ENCODE measurements around the gene KANK4. TPM values are rescaled to one million over a fixed set of nuclear protein-coding genes. Genes with fewer than 3 reads are reported as not detected.

The KANK4 gene
- total RNA-seq, 2 experiments from 2014 or later = not detected

DNA sequence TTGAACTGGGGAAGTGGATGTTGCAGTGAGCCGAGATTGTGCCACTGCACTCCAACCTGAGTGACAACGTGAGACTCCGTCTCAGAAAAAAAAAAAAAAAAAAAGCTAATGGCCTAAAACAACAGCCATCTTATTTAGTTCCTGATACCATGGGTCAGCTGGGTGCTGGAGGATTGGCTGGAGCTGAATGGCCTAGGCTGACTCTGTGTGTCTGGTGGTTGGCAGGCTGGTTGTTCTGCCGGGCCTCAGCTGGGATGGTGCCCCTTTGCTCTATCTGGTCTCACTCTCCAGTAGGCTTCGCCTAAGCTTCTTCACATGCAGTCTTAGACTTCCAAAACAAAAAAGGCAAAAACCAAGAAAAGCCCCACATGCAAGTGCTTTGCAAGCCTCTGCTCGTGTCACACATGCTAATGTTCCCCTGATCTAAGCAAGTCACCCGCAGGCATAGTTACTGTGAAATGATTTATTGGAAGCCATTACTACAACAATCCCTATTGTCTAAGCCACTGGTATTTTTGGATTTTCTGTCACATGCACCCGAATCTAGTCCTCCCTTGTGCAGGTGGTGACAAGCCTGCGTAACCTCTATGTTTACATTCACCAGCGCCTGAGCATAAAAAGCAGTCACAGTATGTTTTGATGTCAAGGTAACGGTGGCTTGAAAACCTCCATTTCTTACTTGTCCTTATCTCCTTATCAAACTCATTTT lies 39.6 kb upstream of the KANK4 start:
- no TSS peak for BruUV-seq (replicated peaks)
- no peak for DNase-seq (ENCODE audit: low spot score)
- no peak overlapping the region for H3K27ac ChIP-seq (ENCODE audit: low read depth, low read length, poor library complexity, severe bottlenecking)
- no peaks in the 10 kb centered on the region for H3K36me3 ChIP-seq (ENCODE audit: insufficient read depth, low read length)
- no peak overlapping the region for H3K4me3 ChIP-seq (ENCODE audit: low read depth, low read length, poor library complexity, severe bottlenecking)
- H3K4me2 ChIP-seq (ENCODE audit: low read length) = no peak overlapping the region
- H3K9me2 ChIP-seq (ENCODE audit: insufficient read depth, low read length) = no peaks in the 10 kb centered on the region
- no peaks in the 10 kb centered on the region for H3K9me3 ChIP-seq (ENCODE audit: low read length)
- TF ChIP-seq EZH2phosphoT487 (IDR thresholded peaks at IDR 0.05; ENCODE audit: borderline replicate concordance, low read depth, low read length) = no peak
- TF ChIP-seq, protein P1, sequence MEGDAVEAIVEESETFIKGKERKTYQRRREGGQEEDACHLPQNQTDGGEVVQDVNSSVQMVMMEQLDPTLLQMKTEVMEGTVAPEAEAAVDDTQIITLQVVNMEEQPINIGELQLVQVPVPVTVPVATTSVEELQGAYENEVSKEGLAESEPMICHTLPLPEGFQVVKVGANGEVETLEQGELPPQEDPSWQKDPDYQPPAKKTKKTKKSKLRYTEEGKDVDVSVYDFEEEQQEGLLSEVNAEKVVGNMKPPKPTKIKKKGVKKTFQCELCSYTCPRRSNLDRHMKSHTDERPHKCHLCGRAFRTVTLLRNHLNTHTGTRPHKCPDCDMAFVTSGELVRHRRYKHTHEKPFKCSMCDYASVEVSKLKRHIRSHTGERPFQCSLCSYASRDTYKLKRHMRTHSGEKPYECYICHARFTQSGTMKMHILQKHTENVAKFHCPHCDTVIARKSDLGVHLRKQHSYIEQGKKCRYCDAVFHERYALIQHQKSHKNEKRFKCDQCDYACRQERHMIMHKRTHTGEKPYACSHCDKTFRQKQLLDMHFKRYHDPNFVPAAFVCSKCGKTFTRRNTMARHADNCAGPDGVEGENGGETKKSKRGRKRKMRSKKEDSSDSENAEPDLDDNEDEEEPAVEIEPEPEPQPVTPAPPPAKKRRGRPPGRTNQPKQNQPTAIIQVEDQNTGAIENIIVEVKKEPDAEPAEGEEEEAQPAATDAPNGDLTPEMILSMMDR (conservative IDR thresholded peaks at IDR 0.05; ENCODE audit: low read length) = no peak
- ChIA-PET POLR2A (no interaction called here), CTCF (ENCODE audit: unreplicated experiment) (no interaction called here)
- H3K79me2 ChIP-seq (ENCODE audit: insufficient read depth, low read depth, low read length) = no peaks in the 10 kb centered on the region
- H2AFZ ChIP-seq (ENCODE audit: low read length) = no peak overlapping the region
- intact Hi-C loops (cut with micrococcal nuclease; ENCODE audit: unreplicated experiment) = no loop called here
- no peaks in the 10 kb centered on the region for H4K20me1 ChIP-seq (ENCODE audit: insufficient read depth, low read length)
- H3K4me1 ChIP-seq (ENCODE audit: insufficient read depth, low read length, poor library complexity, severe bottlenecking) = no peaks in the 10 kb centered on the region

DNA sequence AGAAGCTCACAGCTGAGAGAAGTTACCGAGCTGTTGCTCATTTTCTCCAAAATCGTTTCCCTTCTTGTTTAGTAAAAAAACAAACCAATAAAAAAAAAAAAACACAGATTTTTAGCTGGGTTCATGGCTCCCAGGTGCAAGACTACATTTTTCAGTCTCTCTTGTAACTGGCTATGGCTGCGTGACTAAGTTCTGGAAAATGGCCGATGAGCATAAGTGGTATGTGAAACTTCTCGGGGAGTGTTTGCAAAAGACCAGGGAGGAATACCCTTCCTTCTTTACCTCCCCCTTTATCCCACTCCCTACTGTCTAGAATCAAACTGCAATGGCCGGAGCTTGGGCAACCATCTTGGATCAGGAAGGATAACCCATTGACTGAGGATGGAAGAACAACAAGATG lies 38.7 kb upstream of the KANK4 start:
- Histone ChIP-seq H3K79me2 (ENCODE audit: insufficient read depth, low read depth, low read length) (no peaks in the 10 kb centered on the region), H3K4me2 (ENCODE audit: low read length) (no peak overlapping the region), H3K4me1 (ENCODE audit: insufficient read depth, low read length, poor library complexity, severe bottlenecking) (no peaks in the 10 kb centered on the region), H3K36me3 (ENCODE audit: insufficient read depth, low read length) (no peaks in the 10 kb centered on the region), H2AFZ (ENCODE audit: low read length) (no peak overlapping the region), H3K9me2 (ENCODE audit: insufficient read depth, low read length) (no peaks in the 10 kb centered on the region), H4K20me1 (ENCODE audit: insufficient read depth, low read length) (no peaks in the 10 kb centered on the region), H3K4me3 (ENCODE audit: low read depth, low read length, poor library complexity, severe bottlenecking) (no peak overlapping the region), H3K9me3 (ENCODE audit: low read length) (no peaks in the 10 kb centered on the region), H3K27ac (ENCODE audit: low read depth, low read length, poor library complexity, severe bottlenecking) (no peak overlapping the region)
- ChIA-PET CTCF (ENCODE audit: unreplicated experiment) (no interaction called here), POLR2A (no interaction called here)
- no TSS peak for BruUV-seq (replicated peaks)
- TF ChIP-seq EZH2phosphoT487 (IDR thresholded peaks at IDR 0.05; ENCODE audit: borderline replicate concordance, low read depth, low read length) = no peak
- TF ChIP-seq, protein P1 (conservative IDR thresholded peaks at IDR 0.05; ENCODE audit: low read length) = no peak
- intact Hi-C loops (cut with micrococcal nuclease; ENCODE audit: unreplicated experiment) = no loop called here
- DNase-seq (ENCODE audit: low spot score) = no peak

GRCh38 chr1:62356257-62356835 lies 37.1 kb upstream of the KANK4 start:
- H2AFZ ChIP-seq (ENCODE audit: low read length) = no peak overlapping the region
- H3K36me3 ChIP-seq (ENCODE audit: insufficient read depth, low read length) = no peaks in the 10 kb centered on the region
- intact Hi-C loops (cut with micrococcal nuclease; ENCODE audit: unreplicated experiment) = no loop called here
- BruUV-seq (replicated peaks) = no TSS peak
- no peak overlapping the region for H3K27ac ChIP-seq (ENCODE audit: low read depth, low read length, poor library complexity, severe bottlenecking)
- POLR2A ChIA-PET = interaction anchor here (0.6 kb wide), 1 partner anchor 840 kb away, joined by 3 read pairs; no protein-coding TSS in a partner anchor
- no peaks in the 10 kb centered on the region for H4K20me1 ChIP-seq (ENCODE audit: insufficient read depth, low read length)
- TF ChIP-seq EZH2phosphoT487 (IDR thresholded peaks at IDR 0.05; ENCODE audit: borderline replicate concordance, low read depth, low read length) = no peak
- TF ChIP-seq, protein P1 (conservative IDR thresholded peaks at IDR 0.05; ENCODE audit: low read length) = no peak
- no peaks in the 10 kb centered on the region for H3K9me2 ChIP-seq (ENCODE audit: insufficient read depth, low read length)
- CTCF ChIA-PET (ENCODE audit: unreplicated experiment) = no interaction called here
- H3K9me3 ChIP-seq (ENCODE audit: low read length) = no peaks in the 10 kb centered on the region
- H3K4me1 ChIP-seq (ENCODE audit: insufficient read depth, low read length, poor library complexity, severe bottlenecking) = no peaks in the 10 kb centered on the region
- no peaks in the 10 kb centered on the region for H3K79me2 ChIP-seq (ENCODE audit: insufficient read depth, low read depth, low read length)
- DNase-seq (ENCODE audit: low spot score) = no peak
- H3K4me3 ChIP-seq (ENCODE audit: low read depth, low read length, poor library complexity, severe bottlenecking) = no peak overlapping the region
- H3K4me2 ChIP-seq (ENCODE audit: low read length) = no peak overlapping the region
